ENCODE results near the gene RCN2.

DNA sequence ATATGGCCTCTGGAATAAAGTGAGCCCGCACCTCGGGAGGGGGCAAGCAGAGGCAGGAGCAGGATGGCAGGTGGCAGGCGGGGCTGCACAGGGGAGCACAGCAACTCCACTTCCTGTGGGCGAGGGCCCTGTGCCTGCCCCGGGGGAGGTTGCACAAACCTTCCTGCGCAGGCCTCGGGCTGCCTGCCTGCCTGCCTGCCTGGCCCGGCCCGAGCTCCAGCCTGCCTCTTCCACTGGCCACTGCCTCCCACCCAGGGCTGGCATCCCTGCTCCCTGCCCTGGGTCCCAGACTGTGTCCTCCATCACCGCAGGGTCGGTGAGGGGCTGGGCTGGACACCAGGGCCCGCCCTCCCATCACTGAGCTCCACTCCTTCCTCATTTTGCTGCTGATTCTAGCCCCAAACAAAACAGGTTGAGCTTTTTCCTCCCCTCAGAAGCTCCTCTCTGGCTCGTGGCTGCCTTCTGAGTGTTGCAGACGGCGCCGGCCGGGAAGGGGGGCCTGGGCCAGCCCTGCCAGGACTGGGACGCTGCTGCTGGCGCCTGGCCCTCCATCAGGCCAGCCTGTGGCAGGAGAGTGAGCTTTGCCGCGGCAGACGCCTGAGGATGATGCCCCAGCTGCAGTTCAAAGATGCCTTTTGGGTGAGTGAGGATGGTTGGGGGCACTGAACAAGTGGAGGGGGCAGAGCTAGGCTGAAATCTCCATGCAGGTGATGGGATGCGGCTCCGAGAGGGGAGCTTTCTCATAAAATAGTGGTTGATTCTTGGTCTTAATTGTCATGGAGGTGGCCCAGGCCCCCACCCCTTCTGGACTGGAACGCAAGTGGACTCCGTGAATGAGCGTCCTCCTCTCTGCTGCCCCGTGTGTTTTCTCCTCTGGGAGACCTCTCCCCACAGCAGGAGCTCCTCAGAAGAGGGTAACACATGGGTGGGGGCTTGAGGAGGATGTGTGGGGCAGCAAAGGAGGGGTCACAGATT is 63.7 kb downstream of the RCN2 start, which contains the start of gene PSTPIP1:
- TF ChIP-seq EZH2phosphoT487 (IDR thresholded peaks at IDR 0.05; ENCODE audit: borderline replicate concordance, low read length) (no peak), EZH2 (IDR thresholded peaks at IDR 0.05; ENCODE audit: low read length, unreplicated experiment) (no peak)
- TF ChIP-seq, protein P1, sequence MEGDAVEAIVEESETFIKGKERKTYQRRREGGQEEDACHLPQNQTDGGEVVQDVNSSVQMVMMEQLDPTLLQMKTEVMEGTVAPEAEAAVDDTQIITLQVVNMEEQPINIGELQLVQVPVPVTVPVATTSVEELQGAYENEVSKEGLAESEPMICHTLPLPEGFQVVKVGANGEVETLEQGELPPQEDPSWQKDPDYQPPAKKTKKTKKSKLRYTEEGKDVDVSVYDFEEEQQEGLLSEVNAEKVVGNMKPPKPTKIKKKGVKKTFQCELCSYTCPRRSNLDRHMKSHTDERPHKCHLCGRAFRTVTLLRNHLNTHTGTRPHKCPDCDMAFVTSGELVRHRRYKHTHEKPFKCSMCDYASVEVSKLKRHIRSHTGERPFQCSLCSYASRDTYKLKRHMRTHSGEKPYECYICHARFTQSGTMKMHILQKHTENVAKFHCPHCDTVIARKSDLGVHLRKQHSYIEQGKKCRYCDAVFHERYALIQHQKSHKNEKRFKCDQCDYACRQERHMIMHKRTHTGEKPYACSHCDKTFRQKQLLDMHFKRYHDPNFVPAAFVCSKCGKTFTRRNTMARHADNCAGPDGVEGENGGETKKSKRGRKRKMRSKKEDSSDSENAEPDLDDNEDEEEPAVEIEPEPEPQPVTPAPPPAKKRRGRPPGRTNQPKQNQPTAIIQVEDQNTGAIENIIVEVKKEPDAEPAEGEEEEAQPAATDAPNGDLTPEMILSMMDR (conservative IDR thresholded peaks at IDR 0.05; ENCODE audit: low read depth, low read length) = no peak
